DND-41 (cell line): ENCODE results near the gene NDUFB6.
"Not testable (repeated sequence)": the region's sequence is repeated elsewhere in the genome, so short reads cannot be mapped to it uniquely, and the experiment has no call there.

Experiments
- ATAC-seq: fragments of 200-7000 bp; cut with Tn5 transposase; 3 replicates; pipeline ENCODE4 v1.9.1; 2021; ENCODE audit warnings: low read depth; ENCODE audit not compliant: insufficient read depth
- DNase-seq: peaks from one replicate; pipeline ENCODE4 v3.0.0-alpha.2; 2020
- H2AFZ ChIP-seq: 2 replicates; pipeline ENCODE4 v1.6.0; 2012; ENCODE audit warnings: low read depth, low read length
- H3K27ac ChIP-seq: 2 replicates; pipeline ENCODE4 v1.5.1; 2012; ENCODE audit warnings: low read length, inconsistent platforms
- H3K27me3 ChIP-seq: fragments of 200-600 bp; sonication (generic); 2 replicates; pipeline ENCODE4 v1.6.0; 2012; ENCODE audit warnings: low read length, mild to moderate bottlenecking, inconsistent platforms; ENCODE audit not compliant: insufficient read depth, poor library complexity
- H3K36me3 ChIP-seq: 2 replicates; pipeline ENCODE4 v1.5.1; 2012; ENCODE audit warnings: low read length, inconsistent platforms; ENCODE audit not compliant: insufficient read depth
- H3K4me1 ChIP-seq: 2 replicates; pipeline ENCODE4 v1.5.1; 2012; ENCODE audit warnings: mild to moderate bottlenecking, low read length; ENCODE audit not compliant: insufficient read depth
- H3K4me2 ChIP-seq: 2 replicates; pipeline ENCODE4 v1.6.0; 2012; ENCODE audit warnings: mild to moderate bottlenecking, moderate library complexity, low read length, inconsistent platforms; ENCODE audit not compliant: insufficient read depth
- H3K4me3 ChIP-seq, 2 experiments: fragments of 200-600 bp in 1 of 2; shearing (Covaris generic) in 1 of 2; 2 replicates each; pipeline ENCODE4 v1.5.1; 2012 to 2016; ENCODE audit warnings: inconsistent platforms in 2 of 2, low read length in 2 of 2, mild to moderate bottlenecking in 2 of 2, low read depth in 1 of 2, moderate library complexity in 1 of 2
- H3K79me2 ChIP-seq: 2 replicates; pipeline ENCODE4 v1.6.0; 2012; ENCODE audit warnings: low read length, inconsistent platforms; ENCODE audit not compliant: insufficient read depth
- H3K9ac ChIP-seq: 2 replicates; pipeline ENCODE4 v1.6.0; 2012; ENCODE audit warnings: low read depth, mild to moderate bottlenecking, inconsistent platforms, low read length, moderate library complexity
- H3K9me3 ChIP-seq: 2 replicates; pipeline ENCODE4 v1.5.1; 2012; ENCODE audit warnings: low read length, moderate library complexity, mild to moderate bottlenecking, inconsistent platforms; ENCODE audit not compliant: insufficient read depth, severe bottlenecking
- H4K20me1 ChIP-seq: 2 replicates; pipeline ENCODE4 v1.6.0; 2012; ENCODE audit warnings: low read length; ENCODE audit not compliant: insufficient read depth
- CTCF ChIP-seq: IDR thresholded peaks from 2 replicates; pipeline ENCODE4 v1.5.1; 2012; ENCODE audit warnings: borderline replicate concordance, low read length, moderate library complexity, mild to moderate bottlenecking; ENCODE audit not compliant: poor library complexity, severe bottlenecking; ENCODE audit errors: extremely low read depth
- EZH2 ChIP-seq: IDR thresholded peaks from 3 replicates; pipeline ENCODE4 v1.6.1; 2012; ENCODE audit warnings: borderline replicate concordance, low read depth, mild to moderate bottlenecking, moderate library complexity, low read length, inconsistent platforms; ENCODE audit not compliant: severe bottlenecking

Gene NDUFB6

GRCh38 chr9:32550150-32550561 lies 22.8 kb downstream of the NDUFB6 start:
- Histone ChIP-seq H3K9me3 (no peaks in the 10 kb centered on the region), H4K20me1 (peaks cover 40% of the 10 kb centered on the region), H3K27me3 (no peaks in the 10 kb centered on the region), H3K79me2 (peaks cover 96% of the 10 kb centered on the region), H3K4me1 (peaks cover 43% of the 10 kb centered on the region), H3K4me2 (peak overlapping the region; percentile 73), H3K9ac (peak overlapping the region; percentile 89), H3K36me3 (peaks cover 16% of the 10 kb centered on the region), H3K4me3 (peak overlapping the region; percentile 68 to 80), H2AFZ (peak overlapping the region; percentile 68), H3K27ac (peak overlapping the region; percentile 77)
- DNase-seq (no peak), ATAC-seq (no peak)
- TF ChIP-seq CTCF (no peak), EZH2 (no peak)

GRCh38 chr9:32548213-32548612 lies 24.7 kb downstream of the NDUFB6 start:
- not testable (repeated sequence) for ATAC-seq, DNase-seq, H3K4me3 ChIP-seq, H2AFZ ChIP-seq, H3K27ac ChIP-seq, H3K9me3 ChIP-seq, H3K27me3 ChIP-seq, H3K9ac ChIP-seq
- Histone ChIP-seq H4K20me1 (peaks cover 58% of the 10 kb centered on the region), H3K36me3 (peaks cover 22% of the 10 kb centered on the region), H3K79me2 (peaks cover 96% of the 10 kb centered on the region), H3K4me2 (peak overlapping the region; percentile 73; the same call in 1 of the 2 replicates), H3K4me1 (peaks cover 29% of the 10 kb centered on the region)

- Histone ChIP-seq H3K27ac (no peak overlapping the region), H3K36me3 (peaks cover 44% of the 10 kb centered on the region), H3K4me2 (no peak overlapping the region), H4K20me1 (peaks cover 73% of the 10 kb centered on the region), H3K4me3 (no peak overlapping the region), H3K79me2 (peaks cover 94% of the 10 kb centered on the region), H3K27me3 (no peaks in the 10 kb centered on the region), H2AFZ (no peak overlapping the region), H3K9me3 (no peaks in the 10 kb centered on the region), H3K4me1 (peaks cover 25% of the 10 kb centered on the region), H3K9ac (no peak overlapping the region)
- ATAC-seq (no peak), DNase-seq (no peak)
- no peak for TF ChIP-seq CTCF
- TF ChIP-seq EZH2: no peak
Observed at GRCh38 chr9:32545884-32546283, 27.1 kb downstream of the NDUFB6 start.

GRCh38 chr9:32543047-32543446 lies 29.9 kb downstream of the NDUFB6 start:
- ATAC-seq (no peak), DNase-seq (no peak)
- Histone ChIP-seq H3K9me3 (no peaks in the 10 kb centered on the region), H3K9ac (no peak overlapping the region), H3K36me3 (peaks cover 46% of the 10 kb centered on the region), H3K4me1 (0 out of 2 replicates have a peak, but pooled peaks cover 7% of the 10 kb centered on the region), H3K27ac (no peak overlapping the region), H3K4me3 (no peak overlapping the region), H4K20me1 (peaks cover 50% of the 10 kb centered on the region), H3K79me2 (peaks cover 67% of the 10 kb centered on the region), H3K4me2 (no peak overlapping the region), H3K27me3 (no peaks in the 10 kb centered on the region), H2AFZ (no peak overlapping the region)
- TF ChIP-seq CTCF (no peak), EZH2 (no peak)
